ENCODE results near the gene GPAT3. TPM values are rescaled to one million over a fixed set of nuclear protein-coding genes. Genes with fewer than 3 reads are reported as not detected.

The GPAT3 gene
- total RNA-seq: 10 to 100 TPM in 1 of 3 donors, 1 to 10 TPM in 1, under 1 TPM in 1; 0.54 to 11.3 (median 1.2) TPM
- total RNA-seq (2013): 6.5 TPM

- intact Hi-C loops (cut with micrococcal nuclease): no loop called here
- under 1% methylated on average over 63 of the region's 63 CpGs for WGBS (ENCODE audit: insufficient coverage)
- DNase-seq (peak; percentile 39 to 72), ATAC-seq (peak; percentile 77 to 81 (median 80))
- peak within 1 kb of the TSS; percentile 92 for H3K4me3 Mint-ChIP-seq
- peak within 1 kb of the TSS; percentile 32 to 75 for H3K27ac Mint-ChIP-seq
- peaks cover 38 to 45% of the 10 kb centered on the region in 2 donors for H3K27me3 Mint-ChIP-seq (ENCODE audit: low read depth in 2 of 2)
- Histone ChIP-seq H3K27me3 (ENCODE audit: control insufficient read depth, insufficient read depth, low read length) (peaks cover 6% of the 10 kb centered on the region), H3K9me3 (ENCODE audit: control insufficient read depth, insufficient read depth, low read length) (no peaks in the 10 kb centered on the region), H3K4me1 (ENCODE audit: control insufficient read depth, insufficient read depth, low read length) (peaks cover 18% of the 10 kb centered on the region), H3K27ac (ENCODE audit: low read length) (no peak within 1 kb of the TSS), H3K4me3 (ENCODE audit: low read length) (peak within 1 kb of the TSS; percentile 49), H3K36me3 (ENCODE audit: control insufficient read depth, insufficient read depth, low read length) (no peaks in the 10 kb centered on the region)
- H3K36me3 Mint-ChIP-seq: no peaks in the 10 kb centered on the region
- H3K4me1 Mint-ChIP-seq: peaks cover 16 to 21% of the 10 kb centered on the region in 2 donors
- no peaks in the 10 kb centered on the region for H3K9me3 Mint-ChIP-seq
- TF ChIP-seq, protein P1, sequence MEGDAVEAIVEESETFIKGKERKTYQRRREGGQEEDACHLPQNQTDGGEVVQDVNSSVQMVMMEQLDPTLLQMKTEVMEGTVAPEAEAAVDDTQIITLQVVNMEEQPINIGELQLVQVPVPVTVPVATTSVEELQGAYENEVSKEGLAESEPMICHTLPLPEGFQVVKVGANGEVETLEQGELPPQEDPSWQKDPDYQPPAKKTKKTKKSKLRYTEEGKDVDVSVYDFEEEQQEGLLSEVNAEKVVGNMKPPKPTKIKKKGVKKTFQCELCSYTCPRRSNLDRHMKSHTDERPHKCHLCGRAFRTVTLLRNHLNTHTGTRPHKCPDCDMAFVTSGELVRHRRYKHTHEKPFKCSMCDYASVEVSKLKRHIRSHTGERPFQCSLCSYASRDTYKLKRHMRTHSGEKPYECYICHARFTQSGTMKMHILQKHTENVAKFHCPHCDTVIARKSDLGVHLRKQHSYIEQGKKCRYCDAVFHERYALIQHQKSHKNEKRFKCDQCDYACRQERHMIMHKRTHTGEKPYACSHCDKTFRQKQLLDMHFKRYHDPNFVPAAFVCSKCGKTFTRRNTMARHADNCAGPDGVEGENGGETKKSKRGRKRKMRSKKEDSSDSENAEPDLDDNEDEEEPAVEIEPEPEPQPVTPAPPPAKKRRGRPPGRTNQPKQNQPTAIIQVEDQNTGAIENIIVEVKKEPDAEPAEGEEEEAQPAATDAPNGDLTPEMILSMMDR (IDR thresholded peaks at IDR 0.05): no peak
These were observed at the start of gene GPAT3 for GRCh38 chr4:83535520-83536361. GPAT3 (plus strand) TSS chr4:83536108; CDS start chr4:83536623, 515 bp downstream.

DNA sequence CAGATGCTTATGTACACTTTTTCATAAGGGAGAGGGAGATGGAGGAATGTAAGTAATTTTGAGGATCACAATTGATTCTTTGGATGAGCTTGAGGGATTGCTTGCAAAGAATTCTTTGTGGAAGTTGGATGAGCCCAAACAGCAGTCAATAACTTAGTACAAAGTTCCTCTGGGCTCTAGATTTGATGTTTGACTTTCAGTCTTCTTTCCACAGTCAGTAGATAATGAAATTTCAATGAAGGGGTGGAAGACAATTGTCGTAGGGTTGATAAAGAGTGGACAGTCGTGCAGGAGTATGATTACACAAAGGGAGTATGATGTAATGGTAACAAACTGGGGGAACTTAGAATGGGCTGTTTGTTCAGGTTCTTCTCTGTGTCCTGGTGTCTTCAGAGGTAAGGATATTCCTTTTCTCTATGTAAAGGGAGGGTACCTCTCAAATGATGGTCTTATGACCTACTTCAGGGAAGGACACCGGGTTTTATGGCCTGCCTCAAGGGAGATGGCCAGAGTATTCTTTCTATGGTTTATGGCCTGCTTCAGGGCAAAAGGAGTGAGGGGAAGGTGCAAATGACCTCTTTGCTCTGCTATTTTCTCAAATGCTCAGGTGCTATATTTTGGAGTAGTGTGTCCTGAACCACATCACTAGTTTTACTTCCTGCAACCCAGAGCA is 49.3 kb upstream of the GPAT3 start:
- Mint-ChIP-seq H3K27me3 (ENCODE audit: low read depth in 2 of 2) (no peaks in the 10 kb centered on the region), H3K4me1 (peaks cover 14 to 21% of the 10 kb centered on the region in 2 donors), H3K4me3 (no peak overlapping the region), H3K36me3 (no peaks in the 10 kb centered on the region), H3K27ac (no peak overlapping the region), H3K9me3 (no peaks in the 10 kb centered on the region)
- Histone ChIP-seq H3K4me3 (ENCODE audit: low read length) (no peak overlapping the region), H3K4me1 (ENCODE audit: control insufficient read depth, insufficient read depth, low read length) (peaks cover 11% of the 10 kb centered on the region), H3K27ac (ENCODE audit: low read length) (no peak overlapping the region), H3K36me3 (ENCODE audit: control insufficient read depth, insufficient read depth, low read length) (no peaks in the 10 kb centered on the region), H3K27me3 (ENCODE audit: control insufficient read depth, insufficient read depth, low read length) (no peaks in the 10 kb centered on the region), H3K9me3 (ENCODE audit: control insufficient read depth, insufficient read depth, low read length) (no peaks in the 10 kb centered on the region)
- WGBS (ENCODE audit: insufficient coverage): 99% methylated on average over 3 of the region's 3 CpGs
- DNase-seq (no peak), ATAC-seq (no peak)
- intact Hi-C loops (cut with micrococcal nuclease): no loop called here
- TF ChIP-seq, protein P1 (IDR thresholded peaks at IDR 0.05): no peak

GRCh38 chr4:83489711-83490326 is 46.1 kb upstream of the GPAT3 start:
- WGBS (ENCODE audit: insufficient coverage): 86% methylated on average over 1 of the region's 1 CpG
- DNase-seq (no peak), ATAC-seq (no peak)
- no peak overlapping the region for H3K4me3 ChIP-seq (ENCODE audit: low read length)
- Mint-ChIP-seq H3K4me1 (peaks cover 5 to 6% of the 10 kb centered on the region in 2 donors), H3K27ac (no peak overlapping the region), H3K4me3 (no peak overlapping the region), H3K27me3 (ENCODE audit: low read depth in 2 of 2) (no peaks in the 10 kb centered on the region), H3K36me3 (no peaks in the 10 kb centered on the region), H3K9me3 (no peaks in the 10 kb centered on the region)
- no peaks in the 10 kb centered on the region for H3K27me3 ChIP-seq (ENCODE audit: control insufficient read depth, insufficient read depth, low read length)
- TF ChIP-seq, protein P1 (IDR thresholded peaks at IDR 0.05): no peak
- H3K27ac ChIP-seq (ENCODE audit: low read length): no peak overlapping the region
- peaks cover 3% of the 10 kb centered on the region for H3K4me1 ChIP-seq (ENCODE audit: control insufficient read depth, insufficient read depth, low read length)
- no peaks in the 10 kb centered on the region for H3K9me3 ChIP-seq (ENCODE audit: control insufficient read depth, insufficient read depth, low read length)
- intact Hi-C loops (cut with micrococcal nuclease): no loop called here
- H3K36me3 ChIP-seq (ENCODE audit: control insufficient read depth, insufficient read depth, low read length): no peaks in the 10 kb centered on the region
